ENCODE results near the gene PPM1L.

GRCh38 chr3:160809453-160809852, 53.4 kb downstream of the PPM1L start:
- TF ChIP-seq CTCF (IDR thresholded peaks at IDR 0.05) (no peak), POLR2A (IDR thresholded peaks at IDR 0.05) (no peak)

Measured in ovary (tissue), 3 donors.